HL-60 (cell line): ENCODE results near the gene RAB11FIP3.
A peak's percentile ranks its signal among the peaks of the same experiment; 100 is the strongest.

Experiments used
- DNase-seq, 2 experiments: peaks; one replicate each; pipeline ENCODE4 v3.0.0-alpha.2; 2010 to 2020; ENCODE audit warnings: low read depth in 1 of 2, low spot score in 1 of 2
- H3K27ac ChIP-seq: fragments of 250-450 bp; sonication (Bioruptor Pico); replicated peaks from 2 replicates; pipeline ENCODE4 v1.5.1; 2020; ENCODE audit warnings: mild to moderate bottlenecking, moderate library complexity
- H3K27me3 ChIP-seq: fragments of 250-450 bp; sonication (Bioruptor Pico); 2 replicates; pipeline ENCODE4 v1.5.1; 2021; ENCODE audit warnings: mild to moderate bottlenecking, moderate library complexity; ENCODE audit not compliant: insufficient read depth, poor library complexity, severe bottlenecking
- H3K4me3 ChIP-seq: replicated peaks from 2 replicates; pipeline ENCODE4 v1.5.1; 2011; ENCODE audit warnings: mild to moderate bottlenecking, control low read depth, low read length; ENCODE audit not compliant: insufficient read depth
- CTCF ChIP-seq: IDR thresholded peaks from one replicate; pipeline ENCODE4 v1.5.1; 2011; ENCODE audit warnings: low read length, control low read depth, inconsistent platforms; ENCODE audit not compliant: insufficient read depth
- GABPA ChIP-seq: IDR thresholded peaks from 2 replicates; pipeline ENCODE4 v1.6.1; 2012; ENCODE audit warnings: low read depth
- POLR2AphosphoS5 ChIP-seq: IDR thresholded peaks from 2 replicates; pipeline ENCODE4 v1.6.1; 2012; ENCODE audit warnings: low read depth
- SPI1 ChIP-seq: IDR thresholded peaks from 2 replicates; pipeline ENCODE4 v1.6.1; 2012; ENCODE audit warnings: low read depth, mild to moderate bottlenecking, borderline replicate concordance
- TF ChIP-seq, protein P1 (sequence below): IDR thresholded peaks from 2 replicates; pipeline ENCODE4 v1.6.1; 2012; ENCODE audit warnings: low read depth; ENCODE audit not compliant: insufficient replicate concordance

Gene RAB11FIP3

DNA sequence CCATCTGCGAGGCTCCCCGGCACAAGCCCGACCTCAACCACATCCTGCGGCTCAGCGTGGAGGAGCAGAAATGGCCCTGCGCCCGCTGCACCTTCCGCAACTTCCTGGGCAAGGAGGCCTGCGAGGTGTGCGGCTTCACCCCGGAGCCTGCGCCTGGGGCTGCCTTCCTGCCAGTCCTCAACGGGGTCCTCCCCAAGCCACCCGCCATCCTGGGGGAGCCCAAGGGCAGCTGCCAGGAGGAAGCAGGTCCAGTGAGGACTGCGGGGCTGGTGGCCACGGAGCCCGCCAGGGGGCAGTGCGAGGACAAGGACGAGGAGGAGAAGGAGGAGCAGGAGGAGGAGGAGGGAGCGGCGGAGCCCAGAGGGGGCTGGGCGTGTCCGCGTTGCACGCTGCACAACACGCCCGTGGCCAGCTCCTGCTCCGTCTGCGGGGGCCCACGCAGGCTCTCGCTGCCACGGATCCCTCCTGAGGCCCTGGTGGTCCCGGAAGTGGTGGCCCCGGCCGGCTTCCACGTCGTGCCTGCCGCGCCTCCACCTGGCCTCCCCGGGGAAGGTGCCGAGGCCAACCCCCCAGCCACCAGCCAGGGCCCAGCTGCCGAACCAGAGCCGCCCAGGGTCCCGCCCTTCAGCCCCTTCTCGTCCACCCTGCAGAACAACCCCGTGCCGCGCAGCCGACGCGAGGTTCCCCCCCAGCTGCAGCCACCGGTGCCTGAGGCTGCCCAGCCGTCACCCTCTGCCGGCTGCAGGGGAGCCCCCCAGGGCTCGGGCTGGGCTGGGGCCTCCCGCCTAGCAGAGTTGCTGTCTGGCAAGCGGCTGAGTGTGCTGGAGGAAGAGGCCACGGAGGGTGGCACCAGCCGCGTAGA, 121.7 kb downstream of the RAB11FIP3 start:
- Histone ChIP-seq H3K27ac (peak overlapping the region; percentile 61), H3K4me3 (peak overlapping the region; percentile 6; the same call in 1 of the 2 replicates), H3K27me3 (no peaks in the 10 kb centered on the region)
- DNase-seq, result peak; percentile 95 to 99
- TF ChIP-seq SPI1, result peak; percentile 30; the same call in 1 of the 2 replicates
- TF ChIP-seq CTCF, result peak; percentile 86
- TF ChIP-seq, protein P1, sequence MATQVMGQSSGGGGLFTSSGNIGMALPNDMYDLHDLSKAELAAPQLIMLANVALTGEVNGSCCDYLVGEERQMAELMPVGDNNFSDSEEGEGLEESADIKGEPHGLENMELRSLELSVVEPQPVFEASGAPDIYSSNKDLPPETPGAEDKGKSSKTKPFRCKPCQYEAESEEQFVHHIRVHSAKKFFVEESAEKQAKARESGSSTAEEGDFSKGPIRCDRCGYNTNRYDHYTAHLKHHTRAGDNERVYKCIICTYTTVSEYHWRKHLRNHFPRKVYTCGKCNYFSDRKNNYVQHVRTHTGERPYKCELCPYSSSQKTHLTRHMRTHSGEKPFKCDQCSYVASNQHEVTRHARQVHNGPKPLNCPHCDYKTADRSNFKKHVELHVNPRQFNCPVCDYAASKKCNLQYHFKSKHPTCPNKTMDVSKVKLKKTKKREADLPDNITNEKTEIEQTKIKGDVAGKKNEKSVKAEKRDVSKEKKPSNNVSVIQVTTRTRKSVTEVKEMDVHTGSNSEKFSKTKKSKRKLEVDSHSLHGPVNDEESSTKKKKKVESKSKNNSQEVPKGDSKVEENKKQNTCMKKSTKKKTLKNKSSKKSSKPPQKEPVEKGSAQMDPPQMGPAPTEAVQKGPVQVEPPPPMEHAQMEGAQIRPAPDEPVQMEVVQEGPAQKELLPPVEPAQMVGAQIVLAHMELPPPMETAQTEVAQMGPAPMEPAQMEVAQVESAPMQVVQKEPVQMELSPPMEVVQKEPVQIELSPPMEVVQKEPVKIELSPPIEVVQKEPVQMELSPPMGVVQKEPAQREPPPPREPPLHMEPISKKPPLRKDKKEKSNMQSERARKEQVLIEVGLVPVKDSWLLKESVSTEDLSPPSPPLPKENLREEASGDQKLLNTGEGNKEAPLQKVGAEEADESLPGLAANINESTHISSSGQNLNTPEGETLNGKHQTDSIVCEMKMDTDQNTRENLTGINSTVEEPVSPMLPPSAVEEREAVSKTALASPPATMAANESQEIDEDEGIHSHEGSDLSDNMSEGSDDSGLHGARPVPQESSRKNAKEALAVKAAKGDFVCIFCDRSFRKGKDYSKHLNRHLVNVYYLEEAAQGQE, result no peak
- peak; percentile 94 for TF ChIP-seq POLR2AphosphoS5
- TF ChIP-seq GABPA, result peak; percentile 94

GRCh38 chr16:548586-548985, 123.1 kb downstream of the RAB11FIP3 start:
- DNase-seq, result no peak
- H3K27me3 ChIP-seq, result no peaks in the 10 kb centered on the region
- TF ChIP-seq CTCF (no peak), SPI1 (no peak), POLR2AphosphoS5 (no peak), GABPA (no peak)
- TF ChIP-seq, protein P1, result no peak
- H3K4me3 ChIP-seq, result no peak overlapping the region
- no peak overlapping the region for H3K27ac ChIP-seq

GRCh38 chr16:549544-550263, 124.3 kb downstream of the RAB11FIP3 start:
- TF ChIP-seq GABPA, result no peak
- no peak for TF ChIP-seq SPI1
- Histone ChIP-seq H3K27me3 (no peaks in the 10 kb centered on the region), H3K27ac (no peak overlapping the region), H3K4me3 (no peak overlapping the region)
- DNase-seq, result no peak

DNA sequence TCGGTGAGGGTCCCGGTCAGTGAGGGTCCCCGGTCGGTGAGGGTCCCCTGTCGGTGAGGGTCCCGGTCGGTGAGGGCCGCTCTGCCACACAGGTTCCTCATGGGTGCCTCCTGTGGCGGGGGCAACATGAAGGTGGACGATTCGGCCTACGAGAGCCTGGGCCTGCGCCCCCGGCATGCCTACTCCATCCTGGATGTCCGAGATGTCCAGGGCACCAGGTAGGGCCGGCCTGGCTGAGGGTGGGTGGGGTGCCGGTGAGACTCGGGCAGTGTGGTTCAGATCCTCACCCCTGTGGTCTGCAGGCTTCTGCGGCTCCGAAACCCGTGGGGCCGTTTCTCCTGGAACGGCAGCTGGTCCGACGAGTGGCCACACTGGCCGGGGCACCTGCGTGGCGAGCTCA, 125.8 kb downstream of the RAB11FIP3 start:
- Histone ChIP-seq H3K27me3 (no peaks in the 10 kb centered on the region), H3K4me3 (no peak overlapping the region), H3K27ac (no peak overlapping the region)
- TF ChIP-seq, protein P1, result no peak
- no peak for TF ChIP-seq GABPA
- TF ChIP-seq SPI1, result no peak
- no peak for TF ChIP-seq CTCF
- no peak for TF ChIP-seq POLR2AphosphoS5
- DNase-seq, result no peak
